IPS DF 6.9 (cell line): ENCODE data around the gene CFAP97D1.
A peak's percentile ranks its signal among the peaks of the same experiment; 100 is the strongest.

ENCODE experiments used
- DNase-seq: peaks from one replicate; pipeline ENCODE4 v3.0.0-alpha.2; 2013; ENCODE audit warnings: low read depth, low spot score
- H3K27ac ChIP-seq: one replicate; pipeline ENCODE4 v1.5.1; 2013; ENCODE audit warnings: low read length, control low read depth
- H3K27me3 ChIP-seq: 2 replicates; pipeline ENCODE4 v1.6.1; 2013; ENCODE audit warnings: mild to moderate bottlenecking, low read length; ENCODE audit not compliant: control insufficient read depth, insufficient read depth
- H3K36me3 ChIP-seq: 2 replicates; pipeline ENCODE4 v1.6.1; 2013; ENCODE audit warnings: low read length; ENCODE audit not compliant: control insufficient read depth, insufficient read depth
- H3K4me1 ChIP-seq: 2 replicates; pipeline ENCODE4 v1.6.1; 2013; ENCODE audit warnings: low read length; ENCODE audit not compliant: control insufficient read depth, insufficient read depth
- H3K4me3 ChIP-seq: 2 replicates; pipeline ENCODE4 v1.5.1; 2013; ENCODE audit warnings: mild to moderate bottlenecking, low read length
- H3K9me3 ChIP-seq: 2 replicates; pipeline ENCODE4 v1.6.1; 2013; ENCODE audit warnings: low read length, inconsistent platforms; ENCODE audit not compliant: control insufficient read depth, insufficient read depth
- WGBS: extraction: QIAGEN DNeasy Blood & Tissue Kit; methylation state at CpG from one replicate; pipeline ENCODE4 v1.1.7; 2013; ENCODE audit warnings: mixed read lengths, missing lambda C conversion rate; ENCODE audit not compliant: insufficient read length, insufficient coverage; 5-methylcytosine and 5-hydroxymethylcytosine counted together

Gene CFAP97D1

GRCh38 chr17:43826206-43826605, 46.0 kb downstream of the CFAP97D1 start:
- no peak overlapping the region for H3K27ac ChIP-seq
- no CpG with 5 or more reads among the region's 7 CpGs for WGBS
- 0 out of 2 replicates have a peak, but pooled peaks cover 2% of the 10 kb centered on the region for H3K36me3 ChIP-seq
- H3K4me3 ChIP-seq: no peak overlapping the region
- DNase-seq: no peak
- H3K27me3 ChIP-seq: no peaks in the 10 kb centered on the region
- H3K9me3 ChIP-seq: no peaks in the 10 kb centered on the region
- H3K4me1 ChIP-seq: no peaks in the 10 kb centered on the region

- Histone ChIP-seq H3K27ac (no peak overlapping the region), H3K4me3 (no peak overlapping the region), H3K9me3 (no peaks in the 10 kb centered on the region), H3K36me3 (0 out of 2 replicates have a peak, but pooled peaks cover 2% of the 10 kb centered on the region), H3K4me1 (no peaks in the 10 kb centered on the region), H3K27me3 (no peaks in the 10 kb centered on the region)
- DNase-seq: no peak
- WGBS: no CpG with 5 or more reads among the region's 9 CpGs
Observed at GRCh38 chr17:43827596-43827995, 47.4 kb downstream of the CFAP97D1 start.

GRCh38 chr17:43829738-43830137, 49.5 kb downstream of the CFAP97D1 start:
- Histone ChIP-seq H3K9me3 (no peaks in the 10 kb centered on the region), H3K4me1 (no peaks in the 10 kb centered on the region), H3K27me3 (no peaks in the 10 kb centered on the region; the same call in 1 of the 2 replicates), H3K27ac (no peak overlapping the region), H3K4me3 (no peak overlapping the region), H3K36me3 (0 out of 2 replicates have a peak, but pooled peaks cover 2% of the 10 kb centered on the region)
- DNase-seq: no peak
- no CpG with 5 or more reads among the region's 14 CpGs for WGBS

- H3K9me3 ChIP-seq: no peaks in the 10 kb centered on the region
- H3K4me3 ChIP-seq: no peak overlapping the region
- WGBS: no CpG with 5 or more reads among the region's 7 CpGs
- DNase-seq: no peak
- no peak overlapping the region for H3K27ac ChIP-seq
- H3K27me3 ChIP-seq: no peaks in the 10 kb centered on the region; the same call in 1 of the 2 replicates
- no peaks in the 10 kb centered on the region for H3K4me1 ChIP-seq
- H3K36me3 ChIP-seq: no peaks in the 10 kb centered on the region
Observed at GRCh38 chr17:43830510-43831140, 50.4 kb downstream of the CFAP97D1 start.

- no peak for DNase-seq
- no peaks in the 10 kb centered on the region for H3K4me1 ChIP-seq
- no peak overlapping the region for H3K27ac ChIP-seq
- H3K27me3 ChIP-seq: no peaks in the 10 kb centered on the region; the same call in 1 of the 2 replicates
- no peaks in the 10 kb centered on the region for H3K9me3 ChIP-seq
- H3K4me3 ChIP-seq: no peak overlapping the region
- WGBS: no CpG with 5 or more reads among the region's 8 CpGs
- no peaks in the 10 kb centered on the region for H3K36me3 ChIP-seq
Observed at GRCh38 chr17:43831633-43832032, 51.4 kb downstream of the CFAP97D1 start.

- H3K27me3 ChIP-seq: no peaks in the 10 kb centered on the region; the same call in 1 of the 2 replicates
- no peaks in the 10 kb centered on the region for H3K4me1 ChIP-seq
- DNase-seq: no peak
- H3K4me3 ChIP-seq: peak overlapping the region; percentile 67
- no peaks in the 10 kb centered on the region for H3K9me3 ChIP-seq
- H3K27ac ChIP-seq: no peak overlapping the region
- no CpG with 5 or more reads among the region's 51 CpGs for WGBS
- H3K36me3 ChIP-seq: no peaks in the 10 kb centered on the region
Observed at GRCh38 chr17:43832168-43832975, 52.1 kb downstream of the CFAP97D1 start.

- no CpG with 5 or more reads among the region's 87 CpGs for WGBS
- peak within 1 kb of the TSS; percentile 67 for H3K4me3 ChIP-seq
- no peak for DNase-seq
Observed at GRCh38 chr17:43832976-43833829, 53.0 kb downstream of the CFAP97D1 start, which contains the start of gene MPP3. TSS of gene MPP3 (minus strand) at chr17:43833146. CDS start at chr17:43831906, 1,240 bp downstream.

GRCh38 chr17:43834106-43834505, 53.9 kb downstream of the CFAP97D1 start:
- no peaks in the 10 kb centered on the region; the same call in 1 of the 2 replicates for H3K27me3 ChIP-seq
- DNase-seq: no peak
- H3K27ac ChIP-seq: no peak overlapping the region
- no CpG with 5 or more reads among the region's 2 CpGs for WGBS
- no peaks in the 10 kb centered on the region for H3K9me3 ChIP-seq
- no peaks in the 10 kb centered on the region for H3K4me1 ChIP-seq
- no peaks in the 10 kb centered on the region for H3K36me3 ChIP-seq
- H3K4me3 ChIP-seq: no peak overlapping the region

More at GRCh38 chr17:43832976-43833829, 53.0 kb downstream of the CFAP97D1 start, which contains the start of gene MPP3:
- Histone ChIP-seq H3K4me1 (no peaks in the 10 kb centered on the region), H3K27ac (no peak within 1 kb of the TSS), H3K36me3 (no peaks in the 10 kb centered on the region), H3K27me3 (no peaks in the 10 kb centered on the region; the same call in 1 of the 2 replicates), H3K9me3 (no peaks in the 10 kb centered on the region)
